ENCODE measurements around the gene HIPK2. TPM values are rescaled to one million over a fixed set of nuclear protein-coding genes. Genes with fewer than 3 reads are reported as not detected.

Gene HIPK2
- total and polyA plus RNA-seq, 2 experiments from 2014 or later: 18.2 to 22.9 TPM

DNA sequence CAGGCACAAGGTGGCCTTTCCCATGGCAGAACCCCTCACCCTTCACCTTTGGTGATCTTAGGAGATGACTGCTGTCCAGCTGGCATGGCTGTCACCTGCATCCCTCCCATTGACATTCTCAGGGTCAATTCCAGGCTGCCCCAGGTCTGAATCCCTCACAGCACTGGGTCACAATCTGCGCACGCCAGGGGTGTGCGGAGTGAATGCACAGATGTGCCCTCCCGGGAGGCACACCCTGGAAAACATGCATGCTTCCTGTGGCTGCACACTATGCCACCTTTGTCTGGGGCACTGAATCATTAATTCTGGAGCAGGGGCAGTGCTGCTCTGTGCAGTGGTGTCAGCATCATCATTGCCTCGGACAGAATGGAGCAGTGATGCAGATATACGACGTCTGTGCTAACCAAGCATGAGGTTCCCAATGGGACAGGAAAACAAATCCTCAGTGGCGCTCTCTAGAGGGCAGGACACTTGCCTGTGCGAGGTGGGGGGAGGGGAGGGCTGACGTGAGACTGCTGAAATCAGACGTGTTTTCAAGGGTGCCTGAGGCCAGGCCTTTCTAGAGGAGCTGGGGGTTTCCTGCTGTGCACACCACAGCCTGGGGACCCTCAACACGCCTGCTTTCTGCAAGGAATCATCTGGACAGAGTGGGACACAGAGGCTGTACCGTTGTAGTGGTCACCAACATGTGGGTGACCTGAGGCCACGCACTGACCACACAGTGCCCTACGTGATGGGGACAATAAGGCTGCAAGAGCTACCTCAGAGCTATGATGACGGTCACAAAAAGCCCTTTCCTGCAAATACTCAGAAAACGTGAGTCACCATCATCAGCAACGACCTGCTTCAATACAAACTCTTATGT is 77.9 kb downstream of the HIPK2 start:
- H3K9me3 ChIP-seq (ENCODE audit: low read depth): no peaks in the 10 kb centered on the region
- H3K79me2 ChIP-seq: peaks cover 53% of the 10 kb centered on the region
- 90% methylated on average over 18 of the region's 18 CpGs for WGBS (ENCODE audit: low lambda C conversion rate, missing lambda C conversion rate)
- no peak overlapping the region for H3K4me2 ChIP-seq
- peaks cover 18% of the 10 kb centered on the region for H4K20me1 ChIP-seq (ENCODE audit: insufficient read depth, poor library complexity, severe bottlenecking)
- DNase-seq (ENCODE audit: low spot score): no peak
- no peaks in the 10 kb centered on the region for H3K36me3 ChIP-seq (replicated peaks; ENCODE audit: insufficient read depth, low read depth)
- no peak overlapping the region for H3K4me3 ChIP-seq
- TF ChIP-seq, protein P1, sequence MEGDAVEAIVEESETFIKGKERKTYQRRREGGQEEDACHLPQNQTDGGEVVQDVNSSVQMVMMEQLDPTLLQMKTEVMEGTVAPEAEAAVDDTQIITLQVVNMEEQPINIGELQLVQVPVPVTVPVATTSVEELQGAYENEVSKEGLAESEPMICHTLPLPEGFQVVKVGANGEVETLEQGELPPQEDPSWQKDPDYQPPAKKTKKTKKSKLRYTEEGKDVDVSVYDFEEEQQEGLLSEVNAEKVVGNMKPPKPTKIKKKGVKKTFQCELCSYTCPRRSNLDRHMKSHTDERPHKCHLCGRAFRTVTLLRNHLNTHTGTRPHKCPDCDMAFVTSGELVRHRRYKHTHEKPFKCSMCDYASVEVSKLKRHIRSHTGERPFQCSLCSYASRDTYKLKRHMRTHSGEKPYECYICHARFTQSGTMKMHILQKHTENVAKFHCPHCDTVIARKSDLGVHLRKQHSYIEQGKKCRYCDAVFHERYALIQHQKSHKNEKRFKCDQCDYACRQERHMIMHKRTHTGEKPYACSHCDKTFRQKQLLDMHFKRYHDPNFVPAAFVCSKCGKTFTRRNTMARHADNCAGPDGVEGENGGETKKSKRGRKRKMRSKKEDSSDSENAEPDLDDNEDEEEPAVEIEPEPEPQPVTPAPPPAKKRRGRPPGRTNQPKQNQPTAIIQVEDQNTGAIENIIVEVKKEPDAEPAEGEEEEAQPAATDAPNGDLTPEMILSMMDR (IDR thresholded peaks at IDR 0.05; ENCODE audit: poor library complexity): no peak
- TF ChIP-seq EZH2 (IDR thresholded peaks at IDR 0.05; ENCODE audit: borderline replicate concordance) (no peak), EZH2phosphoT487 (IDR thresholded peaks at IDR 0.05; ENCODE audit: low read depth, severe bottlenecking, unreplicated experiment) (no peak)
- no peaks in the 10 kb centered on the region for H3K27me3 ChIP-seq
- H3K27ac ChIP-seq: no peak overlapping the region
- H3K4me1 ChIP-seq (ENCODE audit: insufficient read depth): peaks cover 3% of the 10 kb centered on the region
- no peak overlapping the region for H2AFZ ChIP-seq
- no peaks in the 10 kb centered on the region for H3K9me2 ChIP-seq (replicated peaks; ENCODE audit: insufficient read depth)

DNA sequence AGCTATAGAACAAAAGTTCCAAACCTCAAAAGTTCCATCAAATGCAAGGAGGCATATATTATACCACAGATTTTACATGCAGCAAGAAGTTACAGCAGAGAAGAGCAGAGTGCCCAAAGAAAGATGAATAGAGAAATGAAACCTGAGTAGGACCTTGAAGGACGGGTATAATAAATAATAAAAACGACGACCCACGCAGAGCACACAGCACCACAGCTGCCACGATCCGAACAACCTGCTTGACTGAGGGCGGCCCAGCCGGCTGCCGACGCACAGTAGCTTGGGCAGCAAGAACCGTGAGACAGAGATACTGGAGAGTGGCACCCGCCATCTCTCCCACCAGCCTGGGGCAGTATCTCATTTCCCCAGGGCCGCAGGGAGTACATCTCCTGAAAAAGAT is 79.0 kb downstream of the HIPK2 start:
- no peak overlapping the region for H3K27ac ChIP-seq
- H3K27me3 ChIP-seq: no peaks in the 10 kb centered on the region
- H3K4me2 ChIP-seq: no peak overlapping the region
- no peaks in the 10 kb centered on the region for H3K9me2 ChIP-seq (replicated peaks; ENCODE audit: insufficient read depth)
- DNase-seq (ENCODE audit: low spot score): no peak
- H2AFZ ChIP-seq: no peak overlapping the region
- H3K9me3 ChIP-seq (ENCODE audit: low read depth): no peaks in the 10 kb centered on the region
- H3K4me1 ChIP-seq (ENCODE audit: insufficient read depth): peaks cover 3% of the 10 kb centered on the region
- TF ChIP-seq EZH2 (IDR thresholded peaks at IDR 0.05; ENCODE audit: borderline replicate concordance) (no peak), EZH2phosphoT487 (IDR thresholded peaks at IDR 0.05; ENCODE audit: low read depth, severe bottlenecking, unreplicated experiment) (no peak)
- TF ChIP-seq, protein P1 (IDR thresholded peaks at IDR 0.05; ENCODE audit: poor library complexity): no peak
- H3K79me2 ChIP-seq: peaks cover 56% of the 10 kb centered on the region
- WGBS (ENCODE audit: low lambda C conversion rate, missing lambda C conversion rate): 93% methylated on average over 13 of the region's 13 CpGs
- H3K36me3 ChIP-seq (replicated peaks; ENCODE audit: insufficient read depth, low read depth): no peaks in the 10 kb centered on the region
- no peak overlapping the region for H3K4me3 ChIP-seq
- peaks cover 26% of the 10 kb centered on the region for H4K20me1 ChIP-seq (ENCODE audit: insufficient read depth, poor library complexity, severe bottlenecking)

DNA sequence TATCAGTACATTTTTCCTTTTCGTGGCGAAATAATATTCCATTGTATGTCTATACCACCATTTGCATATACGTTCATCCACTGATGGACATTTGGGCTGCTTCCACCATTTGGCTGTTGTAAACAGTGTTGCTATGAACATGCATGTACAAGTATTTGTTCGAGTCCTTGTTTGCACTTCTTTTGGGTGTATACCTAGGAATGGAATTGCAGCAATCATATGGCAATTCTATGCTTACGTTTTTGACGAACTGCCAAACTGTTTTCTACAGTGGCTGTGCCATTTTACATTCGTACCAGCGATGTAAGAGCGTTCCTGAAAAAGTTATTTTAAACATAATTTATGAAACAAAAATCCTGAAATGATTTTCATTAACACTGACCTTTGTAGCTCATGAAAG is 79.5 kb downstream of the HIPK2 start:
- Histone ChIP-seq H3K27me3 (no peaks in the 10 kb centered on the region), H3K79me2 (peaks cover 61% of the 10 kb centered on the region), H3K9me2 (replicated peaks; ENCODE audit: insufficient read depth) (no peaks in the 10 kb centered on the region), H3K4me2 (no peak overlapping the region), H4K20me1 (ENCODE audit: insufficient read depth, poor library complexity, severe bottlenecking) (peaks cover 28% of the 10 kb centered on the region), H3K27ac (no peak overlapping the region), H3K4me1 (ENCODE audit: insufficient read depth) (peaks cover 3% of the 10 kb centered on the region), H3K4me3 (no peak overlapping the region), H3K9me3 (ENCODE audit: low read depth) (no peaks in the 10 kb centered on the region), H2AFZ (no peak overlapping the region), H3K36me3 (replicated peaks; ENCODE audit: insufficient read depth, low read depth) (no peaks in the 10 kb centered on the region)
- 95% methylated on average over 9 of the region's 9 CpGs for WGBS (ENCODE audit: low lambda C conversion rate, missing lambda C conversion rate)
- TF ChIP-seq EZH2phosphoT487 (IDR thresholded peaks at IDR 0.05; ENCODE audit: low read depth, severe bottlenecking, unreplicated experiment): no peak
- no peak for TF ChIP-seq EZH2 (IDR thresholded peaks at IDR 0.05; ENCODE audit: borderline replicate concordance)
- TF ChIP-seq, protein P1 (IDR thresholded peaks at IDR 0.05; ENCODE audit: poor library complexity): no peak
- DNase-seq (ENCODE audit: low spot score): no peak

Data from hepatocyte (in vitro differentiated cells).